GM19043 (cell line): ENCODE data around the gene B3GNT9.
A peak's percentile ranks its signal among the peaks of the same experiment; 100 is the strongest.

Experiments used
- ATAC-seq: cut with Tn5 transposase; IDR thresholded peaks from one replicate; pipeline ENCODE4 v1.9.1; 2021; ENCODE audit warnings: low read depth; ENCODE audit not compliant: unreplicated experiment

The B3GNT9 gene

DNA sequence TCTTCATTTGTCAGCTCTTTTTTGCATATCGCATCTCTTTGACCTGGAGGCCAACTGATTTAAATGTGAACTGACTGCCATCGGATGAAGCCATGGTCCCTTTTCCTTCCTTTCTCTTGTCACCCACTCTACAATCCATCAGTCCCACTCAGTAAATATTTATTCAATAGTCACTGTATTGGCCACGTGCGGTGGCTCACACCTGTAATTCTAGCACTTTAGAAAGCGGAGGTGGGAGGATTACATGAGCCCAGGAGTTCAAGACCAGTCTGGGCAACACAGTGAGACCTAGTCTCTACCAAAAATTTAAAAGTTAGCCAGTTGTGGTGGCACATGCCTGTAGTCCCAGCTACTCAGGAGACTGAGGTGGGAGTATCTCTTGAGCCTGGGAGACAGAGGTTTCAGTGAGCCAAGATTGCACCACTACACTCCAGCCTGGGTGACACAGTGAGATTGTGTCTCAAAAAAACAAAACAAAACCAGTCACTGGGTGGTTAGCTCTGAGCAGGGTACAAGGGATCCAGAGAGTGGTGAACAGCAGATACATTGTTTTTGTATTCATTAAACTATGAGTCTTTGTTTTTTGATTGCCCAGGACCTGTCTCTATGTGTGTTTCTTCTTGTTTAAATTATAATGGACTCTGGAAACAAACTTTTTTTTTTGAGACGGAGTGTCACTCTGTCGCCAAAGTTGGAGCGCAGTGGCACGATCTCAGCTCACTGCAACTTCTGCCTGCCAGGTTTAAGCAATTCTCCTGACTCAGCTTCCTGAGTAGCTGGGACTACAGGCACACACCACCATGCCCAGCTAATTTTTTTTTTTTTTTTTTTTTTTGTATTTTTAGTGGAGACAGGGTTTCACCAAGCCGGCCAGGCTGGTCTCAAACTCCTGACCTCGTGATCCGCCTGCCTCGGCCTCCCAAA, 34.1 kb downstream of the B3GNT9 start:
- no peak for ATAC-seq

DNA sequence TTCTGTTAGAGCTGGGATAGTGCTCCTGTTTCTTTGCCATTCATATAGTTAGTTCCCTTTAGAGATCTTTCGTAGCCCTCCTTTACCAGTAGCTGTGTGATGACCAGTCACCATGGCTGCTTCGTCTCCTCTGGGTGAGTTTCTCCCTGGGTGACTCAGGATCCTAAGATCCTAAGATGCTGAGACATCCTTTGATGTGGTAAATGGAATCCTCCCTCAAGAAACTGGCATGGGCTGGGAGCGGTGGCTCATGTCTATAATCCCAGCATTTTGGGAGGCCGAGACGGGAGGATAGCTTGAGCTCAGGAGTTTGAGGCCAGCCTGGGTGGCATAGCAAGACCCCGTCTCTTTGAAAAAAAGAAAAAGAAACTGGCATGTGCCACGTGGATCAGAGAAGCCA, 35.2 kb downstream of the B3GNT9 start:
- ATAC-seq, result no peak

DNA sequence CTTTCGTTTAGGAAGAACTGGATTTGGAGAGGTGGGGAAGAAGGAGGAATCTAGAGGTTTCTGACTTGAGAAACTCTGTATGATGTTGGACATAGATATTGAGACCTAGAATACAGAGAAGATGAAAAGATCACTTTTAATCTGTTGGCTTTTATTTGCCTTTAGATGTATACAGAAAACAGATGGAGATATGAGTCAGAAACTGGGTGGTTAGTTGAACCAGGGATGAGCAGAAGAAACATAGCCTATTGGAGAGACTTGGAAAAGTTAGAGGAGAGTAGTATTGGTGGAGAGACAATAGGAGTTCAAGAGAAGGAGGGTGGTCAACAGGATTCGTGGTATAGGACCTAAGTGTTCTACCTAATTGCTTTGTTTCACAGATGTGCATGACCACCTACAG, 36.0 kb downstream of the B3GNT9 start:
- ATAC-seq, result no peak

DNA sequence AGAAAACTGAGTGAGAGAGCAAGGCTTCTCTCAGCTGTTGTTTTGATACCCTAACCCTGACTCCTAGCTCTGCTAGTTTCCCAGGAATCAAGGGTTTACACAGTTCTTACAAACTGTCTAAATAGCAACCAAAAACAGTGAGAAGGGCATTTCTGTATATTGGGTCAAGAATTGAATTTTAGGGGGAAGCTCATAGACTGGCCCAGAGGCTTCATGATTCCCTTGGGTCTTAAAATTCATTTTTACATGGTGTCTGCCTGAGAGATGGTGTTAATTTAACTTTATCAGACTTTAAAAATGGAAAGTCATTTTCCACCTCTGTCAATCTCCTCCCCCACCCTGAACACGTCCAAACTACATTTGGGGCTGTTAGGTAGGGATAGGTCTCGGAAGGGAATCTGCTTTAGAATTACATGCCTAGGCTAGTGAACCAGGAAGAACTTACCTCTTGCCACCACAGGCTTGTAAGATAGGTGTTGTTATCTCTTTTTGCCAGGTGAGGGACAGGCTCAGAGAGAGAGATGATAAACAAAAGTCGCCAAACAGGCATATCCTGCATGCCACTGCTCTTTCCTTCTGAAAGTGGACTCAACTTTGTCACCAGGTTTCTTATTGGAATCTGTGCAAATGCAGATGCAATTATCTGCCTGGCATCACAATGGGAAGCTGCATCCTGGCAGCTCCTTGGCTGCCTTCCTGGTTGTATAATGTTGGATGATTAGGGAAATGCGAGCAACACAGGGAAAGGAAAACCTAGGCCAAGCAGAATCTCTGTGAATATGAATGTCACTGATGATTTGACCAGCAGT, 38.0 kb downstream of the B3GNT9 start:
- ATAC-seq, result no peak

DNA sequence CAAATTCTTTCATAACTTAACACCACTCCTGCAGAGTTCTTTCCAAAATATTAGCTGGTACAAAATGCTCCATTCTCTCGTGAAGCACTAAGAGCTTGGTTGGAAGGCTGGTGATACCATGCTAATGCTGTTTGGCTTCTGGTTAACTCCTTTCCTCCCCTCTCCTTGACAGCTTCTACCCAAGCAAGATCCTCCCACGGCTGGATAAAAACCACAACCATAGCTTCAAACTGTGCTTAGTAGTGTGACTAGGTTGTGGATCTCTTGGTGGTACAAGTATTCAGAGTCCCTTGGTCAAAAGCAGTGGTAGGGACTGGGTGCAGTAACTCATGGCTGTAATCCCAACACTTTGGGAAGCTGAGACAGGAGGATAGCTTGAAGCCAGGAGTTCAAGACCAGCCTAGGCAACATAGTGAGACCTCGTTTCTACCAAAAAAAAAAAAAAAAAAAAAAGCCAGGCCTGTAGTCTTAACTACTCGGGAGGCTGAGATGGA, 38.8 kb downstream of the B3GNT9 start:
- no peak for ATAC-seq

DNA sequence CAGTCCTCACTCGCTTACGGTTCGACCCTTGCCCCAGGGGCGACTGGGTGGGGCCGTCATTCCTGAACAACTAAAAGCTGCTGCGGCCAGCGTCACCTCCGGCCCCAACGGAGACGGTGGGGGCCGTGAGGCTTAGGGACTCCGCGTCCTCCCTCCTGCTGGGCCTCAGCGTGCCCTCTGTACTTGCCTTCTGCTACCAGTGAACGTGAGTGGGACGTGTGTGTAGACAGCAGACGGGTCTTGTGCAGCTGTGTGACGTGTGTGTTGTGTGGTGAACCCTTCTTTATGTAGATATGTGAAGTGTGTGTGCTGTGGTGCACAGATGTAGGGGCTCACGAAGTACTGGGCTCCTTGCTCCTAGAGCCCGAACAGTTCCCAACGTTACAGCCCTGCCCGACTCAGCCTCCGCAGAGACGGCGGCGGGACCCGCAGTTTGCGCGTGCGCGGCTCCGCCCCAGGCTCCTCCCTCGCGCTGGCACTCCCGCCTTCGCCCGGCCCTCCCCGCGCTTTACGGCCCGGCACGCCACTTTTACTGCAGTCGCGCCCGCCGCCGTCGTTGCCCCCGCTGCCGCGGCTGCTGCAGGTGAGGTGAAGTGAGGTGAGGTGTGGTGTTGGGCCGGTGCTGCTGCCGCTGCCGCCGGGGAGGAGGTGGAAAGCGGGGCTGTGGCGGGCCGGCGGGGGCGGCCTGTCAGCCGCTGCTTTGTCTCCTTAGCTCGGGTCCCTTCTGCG, 41.2 kb downstream of the B3GNT9 start, which contains the start of gene PHAF1:
Gene PHAF1 (plus strand): TSS at position 535 of the 729 bp plus-strand sequence. CDS start 235 bp downstream, outside the sequence.
- ATAC-seq, result peak; percentile 86

DNA sequence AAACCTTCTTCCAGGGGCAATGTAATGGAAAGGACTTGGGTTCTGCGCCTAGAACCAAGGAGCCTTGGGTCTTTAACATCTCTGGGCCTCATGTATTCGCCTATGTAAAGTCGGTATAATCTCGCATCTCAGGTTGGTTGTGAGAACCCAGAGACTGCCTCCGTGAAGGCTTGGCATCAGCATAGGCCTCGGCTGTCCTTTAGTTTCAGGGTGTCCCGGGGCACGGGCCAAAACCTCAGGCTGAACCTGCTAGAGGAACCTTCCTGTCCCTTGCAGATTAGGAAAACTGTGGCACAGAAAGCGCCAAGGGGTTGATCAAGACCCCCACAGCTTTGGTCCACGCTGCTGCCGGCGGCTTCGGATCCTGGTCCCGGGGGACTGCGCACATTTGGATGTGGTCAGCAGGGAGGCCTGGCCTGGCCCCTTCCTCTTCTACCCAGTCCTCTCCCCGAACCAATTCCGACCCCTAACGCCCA, 41.8 kb downstream of the B3GNT9 start:
- no peak for ATAC-seq

DNA sequence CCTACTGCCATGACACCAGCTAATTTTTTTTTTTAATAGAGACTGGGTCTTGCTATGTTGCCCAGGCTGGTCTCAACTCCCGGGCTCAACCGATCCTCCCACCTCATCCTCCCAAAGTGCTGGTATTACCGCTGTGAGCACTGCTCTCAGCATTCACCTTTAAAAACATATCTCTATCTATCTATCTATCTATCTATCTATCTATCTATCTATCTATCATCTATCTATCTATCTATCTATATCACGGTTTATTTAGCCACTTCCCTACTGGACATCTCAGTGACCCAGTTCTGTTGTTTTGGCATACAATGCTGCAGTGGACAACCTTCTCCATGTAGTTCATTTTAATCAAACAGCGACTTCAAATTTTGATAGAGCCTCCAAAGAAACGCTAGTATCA, 42.3 kb downstream of the B3GNT9 start:
- no peak for ATAC-seq

DNA sequence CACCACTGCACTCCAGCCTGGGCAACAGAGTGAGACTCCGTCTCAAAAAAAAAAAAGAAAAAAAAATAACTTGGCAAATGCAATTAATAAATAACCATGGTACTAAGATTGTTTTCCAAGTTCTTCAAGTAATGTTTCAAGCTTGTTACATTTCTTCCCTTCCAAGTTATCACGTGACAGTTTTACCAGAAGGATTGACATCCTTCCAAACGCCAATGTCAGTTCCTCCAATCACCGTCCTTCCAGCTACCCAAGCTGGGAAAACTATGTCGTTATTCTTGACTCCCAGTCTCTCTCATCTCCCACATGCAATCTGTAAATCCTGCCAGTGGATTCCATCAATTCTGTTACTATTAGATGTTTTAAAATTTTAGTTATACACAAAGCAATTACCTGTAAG, 44.9 kb downstream of the B3GNT9 start:
- no peak for ATAC-seq

DNA sequence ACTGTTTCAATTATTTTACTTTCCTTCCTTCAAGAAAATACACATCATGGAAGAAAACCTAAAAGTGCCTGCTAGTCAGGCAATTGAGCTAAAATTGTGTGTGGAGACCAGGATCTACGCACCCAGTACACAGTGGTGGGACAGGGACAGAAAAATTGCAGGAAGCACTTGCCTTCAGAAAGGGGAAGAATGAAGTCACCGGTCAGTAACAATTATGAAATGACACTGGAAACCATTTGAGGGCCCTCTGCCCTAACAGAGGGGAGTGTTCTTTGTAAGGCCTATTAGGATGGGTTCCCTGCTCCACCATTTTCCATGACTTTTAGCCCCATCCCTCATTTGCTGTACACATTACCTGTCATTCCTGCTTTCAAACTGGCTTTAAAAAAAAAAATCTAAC, 45.6 kb downstream of the B3GNT9 start:
- no peak for ATAC-seq

DNA sequence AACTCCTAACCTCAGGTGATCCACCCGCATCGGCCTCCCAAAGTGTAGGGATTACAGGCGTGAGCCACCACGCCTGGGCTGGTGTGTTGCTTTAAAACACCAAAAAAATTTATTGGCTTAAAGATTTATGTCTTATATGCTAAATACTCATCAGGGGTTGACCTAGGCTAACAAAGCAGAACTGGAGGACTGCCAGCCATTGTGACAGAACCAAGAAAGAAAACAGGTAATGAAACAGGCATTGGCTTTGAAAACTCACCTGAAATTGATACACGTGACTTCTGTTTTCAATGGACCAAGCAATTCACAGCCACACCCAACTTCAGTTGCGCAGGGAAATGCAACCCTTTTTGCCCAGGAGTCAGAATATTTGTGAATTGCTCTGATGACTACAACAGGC, 46.0 kb downstream of the B3GNT9 start:
- no peak for ATAC-seq

DNA sequence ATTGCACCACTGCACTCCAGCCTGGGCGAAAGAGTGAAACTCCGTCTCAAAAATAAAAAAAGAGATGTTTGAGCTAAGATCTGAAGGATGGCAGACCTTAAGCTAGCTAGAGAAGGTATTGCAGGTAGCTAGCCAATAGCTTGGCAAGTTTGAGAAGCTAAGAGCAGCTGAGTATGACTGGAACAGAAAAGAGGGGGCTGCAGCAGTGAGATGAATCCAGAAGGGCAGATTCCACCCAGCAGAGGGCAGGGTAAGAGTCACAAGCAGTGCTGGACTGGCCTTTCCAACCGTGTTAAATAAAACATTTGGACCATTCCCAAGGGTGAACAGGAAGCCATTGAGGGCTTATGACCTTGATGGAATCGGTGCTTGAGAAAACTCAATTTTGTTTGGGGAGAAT, 46.7 kb downstream of the B3GNT9 start:
- ATAC-seq, result no peak

DNA sequence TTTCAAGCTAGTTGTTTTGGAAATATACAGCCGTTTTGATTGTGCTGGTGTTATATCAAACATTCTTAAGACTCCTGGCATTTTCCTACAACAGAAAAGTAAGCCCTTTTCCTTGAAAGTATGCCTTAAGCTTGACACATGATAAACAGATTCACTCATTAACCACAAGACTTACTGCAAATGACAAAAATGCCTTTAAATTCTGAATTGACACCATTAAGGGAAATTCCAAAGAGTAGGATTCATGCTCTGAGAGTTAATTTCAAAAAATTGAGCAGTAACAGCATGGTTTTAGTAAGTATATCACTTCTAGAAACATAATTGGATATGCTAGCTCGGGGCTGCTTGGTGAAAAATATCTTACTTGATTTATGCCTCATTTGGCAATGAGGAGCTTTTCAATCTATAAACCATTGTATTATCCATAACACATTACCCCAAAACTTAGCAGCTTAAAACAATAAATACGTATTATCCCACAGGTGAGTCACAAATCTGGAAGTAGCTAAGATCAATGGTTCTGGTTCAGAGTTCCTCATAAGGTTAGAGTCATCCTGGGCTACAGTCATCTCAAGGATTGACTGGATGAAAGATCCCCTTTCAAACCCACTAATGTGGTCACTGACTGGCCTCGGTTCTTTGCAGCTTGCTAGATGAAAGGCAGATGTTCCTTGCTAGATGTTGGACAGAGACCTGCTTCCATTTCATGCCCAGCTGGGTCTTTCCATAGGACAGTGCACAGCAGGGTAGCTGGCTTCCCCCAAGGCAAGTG, 49.3 kb downstream of the B3GNT9 start:
- ATAC-seq, result no peak

DNA sequence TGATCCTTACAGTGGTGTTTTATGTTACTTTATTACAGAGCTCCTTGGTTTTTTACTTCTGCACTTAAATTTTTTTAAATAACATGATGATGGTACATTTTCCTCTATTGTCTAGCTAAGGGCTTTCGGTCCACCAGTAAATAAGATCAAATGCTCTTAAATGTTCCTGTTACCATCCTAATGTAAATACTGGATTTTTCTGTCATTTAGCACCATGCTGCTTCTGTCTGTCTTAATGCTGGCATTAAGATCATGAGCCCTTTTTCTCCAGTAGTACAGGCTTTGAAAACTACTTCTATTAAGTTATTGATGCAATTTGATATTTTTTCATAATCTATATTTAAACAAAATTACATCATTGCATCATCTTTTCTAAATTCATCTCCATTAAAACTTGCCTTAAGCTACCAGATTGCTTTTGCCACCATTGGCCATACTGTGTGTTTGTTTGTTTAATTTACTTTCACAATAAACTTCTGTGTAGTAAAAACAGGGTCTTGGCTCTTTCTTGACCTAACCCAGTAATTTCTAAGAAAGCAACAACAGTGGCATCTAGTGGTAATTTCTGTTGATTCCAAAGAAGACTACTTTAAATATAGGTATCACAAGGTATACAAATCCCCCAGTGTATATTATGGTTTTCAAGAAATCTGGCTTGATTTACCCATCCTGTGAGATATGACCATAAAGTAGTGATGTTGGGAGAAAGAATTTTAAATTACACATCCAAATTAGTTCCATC, 50.1 kb downstream of the B3GNT9 start:
- no peak for ATAC-seq

DNA sequence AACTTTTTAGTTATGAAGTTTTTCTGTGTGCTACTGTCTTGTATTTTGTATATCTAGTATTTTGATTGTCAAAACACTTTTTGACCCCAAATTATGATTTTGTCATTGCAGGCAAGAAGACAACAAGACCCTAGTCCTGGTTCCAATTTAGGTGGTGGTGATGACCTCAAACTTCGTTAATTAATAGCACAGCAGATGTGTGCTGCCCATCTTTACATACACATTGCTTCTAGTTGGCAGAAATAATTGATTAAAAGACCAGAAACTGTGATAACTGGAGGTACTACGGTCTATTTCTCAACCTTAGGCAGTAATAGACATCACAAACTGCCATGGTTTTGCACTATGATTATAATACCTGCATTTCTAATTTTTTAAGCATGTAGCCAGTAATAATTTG, 52.2 kb downstream of the B3GNT9 start:
- no peak for ATAC-seq
